Keratinocyte (primary cell): ENCODE data around the gene PDE3A.

ENCODE experiments used
- EZH2 ChIP-seq: IDR thresholded peaks from one replicate; pipeline ENCODE4 v1.6.1; 2012; ENCODE audit warnings: inconsistent platforms, mild to moderate bottlenecking, low read length, moderate library complexity
- TF ChIP-seq, protein P1 (sequence below), 3 experiments: IDR thresholded peaks in 1 of 3; conservative IDR thresholded peaks in 1 of 3; optimal IDR thresholded peaks in 1 of 3; 2 replicates in 2 of 3; 3 replicates in 1 of 3; pipeline versions ENCODE3 to v1.5.1; 2011; ENCODE audit warnings: low read length in 3 of 3, mild to moderate bottlenecking in 3 of 3, moderate library complexity in 2 of 3, control low read depth in 1 of 3, inconsistent platforms in 1 of 3; ENCODE audit not compliant: insufficient read depth in 2 of 3; ENCODE audit errors: extremely low read depth in 1 of 3

- TF ChIP-seq, protein P1, sequence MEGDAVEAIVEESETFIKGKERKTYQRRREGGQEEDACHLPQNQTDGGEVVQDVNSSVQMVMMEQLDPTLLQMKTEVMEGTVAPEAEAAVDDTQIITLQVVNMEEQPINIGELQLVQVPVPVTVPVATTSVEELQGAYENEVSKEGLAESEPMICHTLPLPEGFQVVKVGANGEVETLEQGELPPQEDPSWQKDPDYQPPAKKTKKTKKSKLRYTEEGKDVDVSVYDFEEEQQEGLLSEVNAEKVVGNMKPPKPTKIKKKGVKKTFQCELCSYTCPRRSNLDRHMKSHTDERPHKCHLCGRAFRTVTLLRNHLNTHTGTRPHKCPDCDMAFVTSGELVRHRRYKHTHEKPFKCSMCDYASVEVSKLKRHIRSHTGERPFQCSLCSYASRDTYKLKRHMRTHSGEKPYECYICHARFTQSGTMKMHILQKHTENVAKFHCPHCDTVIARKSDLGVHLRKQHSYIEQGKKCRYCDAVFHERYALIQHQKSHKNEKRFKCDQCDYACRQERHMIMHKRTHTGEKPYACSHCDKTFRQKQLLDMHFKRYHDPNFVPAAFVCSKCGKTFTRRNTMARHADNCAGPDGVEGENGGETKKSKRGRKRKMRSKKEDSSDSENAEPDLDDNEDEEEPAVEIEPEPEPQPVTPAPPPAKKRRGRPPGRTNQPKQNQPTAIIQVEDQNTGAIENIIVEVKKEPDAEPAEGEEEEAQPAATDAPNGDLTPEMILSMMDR (optimal IDR thresholded peaks at IDR 0.05 in 1 of 3, IDR thresholded peaks at IDR 0.05 in 1 of 3, conservative IDR thresholded peaks at IDR 0.05 in 1 of 3; ENCODE audit: extremely low read depth in 1 of 3, insufficient read depth in 2 of 3, low read length in 3 of 3), result no peak
- TF ChIP-seq EZH2, result no peak
Measured at GRCh38 chr12:20392339-20392738, 24.0 kb downstream of the PDE3A start.
